ENCODE results near the gene PIGQ.
A peak's percentile ranks its signal among the peaks of the same experiment; 100 is the strongest.

PIGQ gene

GRCh38 chr16:556474-557173 is 13.1 kb upstream of the PIGQ start:
- no peak overlapping the region for H3K27ac Mint-ChIP-seq

DNA sequence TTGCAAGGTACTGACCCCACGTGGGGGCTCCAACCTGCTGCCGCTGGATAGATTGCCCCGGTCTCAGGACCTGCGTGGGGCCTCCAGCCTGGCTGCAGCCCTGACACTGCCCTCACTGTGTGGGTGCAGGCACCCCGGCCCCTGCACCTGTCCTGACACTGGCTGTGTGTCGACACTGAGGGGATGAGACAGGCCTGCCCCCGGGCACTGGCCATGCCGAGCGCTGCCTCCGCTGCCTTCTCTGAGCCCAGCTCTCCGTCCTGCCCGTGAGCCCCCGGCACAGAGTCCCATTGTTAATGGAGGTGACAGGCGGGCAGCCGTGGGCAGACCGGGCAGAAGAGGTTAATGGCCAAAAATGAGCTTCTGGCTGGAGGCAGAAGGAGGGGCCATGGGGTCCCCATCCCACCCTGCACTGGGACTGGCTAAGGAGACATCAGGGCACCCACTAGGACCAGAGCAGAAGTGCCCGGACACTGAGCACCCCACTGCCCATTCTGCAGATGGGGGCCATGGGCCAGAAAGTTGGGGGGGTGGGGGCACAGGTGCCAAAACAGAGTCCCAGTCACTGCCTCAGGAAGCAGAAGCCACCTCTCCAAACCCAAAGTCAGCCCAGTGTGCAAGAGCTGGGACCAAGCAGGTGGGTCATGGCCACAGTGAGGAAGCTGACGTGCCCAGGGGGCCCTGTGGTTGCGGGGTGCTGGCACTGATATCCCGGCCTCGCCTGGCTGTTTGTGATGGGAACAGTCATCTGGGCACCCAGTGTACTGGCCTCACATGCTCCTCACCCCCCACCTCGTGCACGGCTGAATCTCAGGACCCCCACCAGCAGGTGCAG is 12.1 kb upstream of the PIGQ start:
- peaks cover 18 to 38% of the 10 kb centered on the region in 2 donors for H3K27me3 Mint-ChIP-seq
- ATAC-seq (replicated peaks) (no peak), DNase-seq (no peak)
- H3K4me3 Mint-ChIP-seq, result no peak overlapping the region
- H3K36me3 Mint-ChIP-seq, result peaks cover 2 to 7% of the 10 kb centered on the region in 2 donors
- no peaks in the 10 kb centered on the region for H3K9me3 Mint-ChIP-seq
- H3K27ac Mint-ChIP-seq, result no peak overlapping the region
- peaks cover 0 to 7% of the 10 kb centered on the region in 2 donors for H3K4me1 Mint-ChIP-seq

More at GRCh38 chr16:556474-557173, 13.1 kb upstream of the PIGQ start:
- H3K27me3 Mint-ChIP-seq, result peaks cover 9 to 27% of the 10 kb centered on the region in 2 donors
- peaks cover 0 to 7% of the 10 kb centered on the region in 2 donors for H3K4me1 Mint-ChIP-seq
- H3K9me3 Mint-ChIP-seq, result no peaks in the 10 kb centered on the region
- H3K36me3 Mint-ChIP-seq, result peaks cover 3 to 8% of the 10 kb centered on the region in 2 donors
- no peak overlapping the region for H3K4me3 Mint-ChIP-seq
- DNase-seq, result no peak
- ATAC-seq (replicated peaks), result no peak

DNA sequence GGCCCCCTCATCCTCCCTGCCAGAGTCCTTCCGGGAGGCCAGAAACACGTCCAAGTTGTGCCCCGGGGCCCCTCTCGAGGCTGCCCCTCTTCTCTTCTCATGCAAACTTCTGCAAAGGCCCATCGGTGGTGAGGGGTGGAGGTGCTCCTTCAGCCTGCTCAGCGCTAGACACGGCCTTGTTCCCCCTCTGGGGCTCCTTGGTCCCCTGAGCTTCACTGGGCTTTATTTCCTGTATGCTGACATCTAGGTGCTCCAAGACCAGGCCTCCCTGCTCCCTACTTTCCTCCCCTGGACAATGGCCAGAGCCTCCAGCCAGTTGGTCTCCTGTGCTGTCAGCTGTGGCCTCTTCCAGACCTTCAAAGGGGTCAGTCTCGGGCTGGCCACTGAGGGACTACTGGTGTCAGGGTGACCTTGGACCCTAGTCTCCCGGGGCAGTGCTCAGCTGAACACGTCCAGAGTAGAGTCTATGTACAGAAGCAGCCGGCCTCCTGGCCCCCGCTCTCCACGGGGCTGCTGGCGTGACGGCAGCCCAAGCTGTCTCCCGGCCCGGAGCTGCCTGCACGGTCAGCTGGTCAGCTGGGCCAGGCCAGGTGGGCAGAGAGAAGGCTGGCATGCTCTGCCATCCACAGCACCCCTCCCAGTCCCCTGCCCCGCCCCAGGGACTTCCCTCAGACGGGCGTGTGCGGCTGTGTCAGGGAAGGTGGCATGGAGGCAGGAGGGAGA is 11.3 kb upstream of the PIGQ start:
- Mint-ChIP-seq H3K36me3 (peaks cover 2 to 7% of the 10 kb centered on the region in 2 donors), H3K4me1 (peaks cover 0 to 7% of the 10 kb centered on the region in 2 donors), H3K27me3 (peaks cover 20 to 38% of the 10 kb centered on the region in 2 donors), H3K4me3 (no peak overlapping the region), H3K9me3 (no peaks in the 10 kb centered on the region), H3K27ac (no peak overlapping the region)
- DNase-seq, result no peak
- ATAC-seq (replicated peaks), result peak in 1 of 2 donors; percentile 37

DNA sequence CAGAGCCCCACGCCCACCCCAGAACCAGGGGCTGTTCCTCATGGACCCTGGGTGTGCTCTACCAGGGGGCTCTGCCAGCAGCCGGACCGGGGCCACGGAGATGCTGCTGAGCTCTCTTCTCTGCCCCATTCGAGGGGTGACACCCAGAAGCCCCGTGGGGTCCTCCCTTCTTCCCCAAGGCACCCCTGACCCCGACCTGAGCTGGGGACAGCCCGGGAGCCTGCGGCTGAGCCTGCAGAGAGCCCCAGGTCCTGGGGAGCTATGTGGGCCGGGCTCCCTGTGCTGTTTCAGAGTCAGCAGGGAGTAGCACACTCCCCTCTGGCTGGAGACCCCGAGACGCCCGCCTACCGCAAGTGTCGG is 10.8 kb upstream of the PIGQ start:
- Mint-ChIP-seq H3K27ac (no peak overlapping the region), H3K9me3 (no peaks in the 10 kb centered on the region), H3K4me3 (no peak overlapping the region), H3K36me3 (peaks cover 2 to 7% of the 10 kb centered on the region in 2 donors), H3K4me1 (peaks cover 0 to 7% of the 10 kb centered on the region in 2 donors), H3K27me3 (peaks cover 20 to 38% of the 10 kb centered on the region in 2 donors)
- ATAC-seq (replicated peaks), result no peak
- no peak for DNase-seq

- peaks cover 0 to 7% of the 10 kb centered on the region in 2 donors for H3K4me1 Mint-ChIP-seq
- peaks cover 2 to 3% of the 10 kb centered on the region in 2 donors for H3K36me3 Mint-ChIP-seq
- peak overlapping the region in 1 of 2 donors; percentile 36 for H3K4me3 Mint-ChIP-seq
- DNase-seq (no peak), ATAC-seq (replicated peaks) (no peak)
- H3K27ac Mint-ChIP-seq, result no peak overlapping the region
- H3K9me3 Mint-ChIP-seq, result no peaks in the 10 kb centered on the region
- H3K27me3 Mint-ChIP-seq, result peaks cover 20 to 38% of the 10 kb centered on the region in 2 donors
Observed at GRCh38 chr16:559411-560203, 10.2 kb upstream of the PIGQ start.

DNA sequence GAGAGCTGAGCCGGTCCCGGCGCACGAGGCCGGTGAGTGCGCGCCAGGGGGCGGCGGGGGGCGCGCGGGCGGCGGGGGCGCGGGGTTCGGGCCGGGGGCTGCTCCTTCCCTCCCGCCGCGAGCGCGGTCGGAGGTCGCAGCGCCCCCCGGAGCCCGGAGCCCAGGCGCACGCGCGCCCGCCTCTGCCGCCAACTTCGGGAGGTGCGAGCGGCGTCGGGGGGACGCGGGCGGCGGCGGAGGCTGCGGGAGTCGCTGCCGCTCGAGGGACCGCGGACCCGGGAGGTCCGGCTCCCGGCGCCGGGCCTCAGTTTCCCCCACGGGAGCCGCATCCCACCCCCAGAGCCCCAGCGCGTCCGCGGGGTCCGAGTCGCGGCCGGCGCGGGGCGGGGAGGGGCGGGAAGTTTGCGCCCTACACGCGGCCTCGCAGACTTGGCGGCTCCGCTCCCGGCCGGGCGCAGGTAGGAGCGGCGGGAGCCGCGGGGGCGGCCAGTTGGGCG is 9.5 kb upstream of the PIGQ start, which contains the start of gene PRR35:
Gene PRR35, plus strand, starts transcription at position 191 of the 497 bp plus-strand sequence. CDS start 2,901 bp downstream, outside the sequence.
- H3K27ac Mint-ChIP-seq, result no peak within 1 kb of the TSS
- H3K36me3 Mint-ChIP-seq, result peaks cover 0 to 2% of the 10 kb centered on the region in 2 donors
- no peak for ATAC-seq (replicated peaks)
- H3K4me3 Mint-ChIP-seq, result peak within 1 kb of the TSS in 1 of 2 donors; percentile 36
- peaks cover 20 to 38% of the 10 kb centered on the region in 2 donors for H3K27me3 Mint-ChIP-seq
- H3K9me3 Mint-ChIP-seq, result no peaks in the 10 kb centered on the region
- no peak for DNase-seq
- H3K4me1 Mint-ChIP-seq, result peaks cover under 1 to 7% of the 10 kb centered on the region in 2 donors

- Mint-ChIP-seq H3K9me3 (no peaks in the 10 kb centered on the region), H3K27ac (no peak overlapping the region), H3K36me3 (peaks cover 0 to 2% of the 10 kb centered on the region in 2 donors), H3K4me3 (no peak overlapping the region), H3K4me1 (peaks cover 1 to 7% of the 10 kb centered on the region in 2 donors), H3K27me3 (peaks cover 20 to 38% of the 10 kb centered on the region in 2 donors)
- no peak for DNase-seq
- no peak for ATAC-seq (replicated peaks)
Observed at GRCh38 chr16:560701-561412, 8.9 kb upstream of the PIGQ start.

- Mint-ChIP-seq H3K4me3 (no peak overlapping the region), H3K27me3 (peaks cover 20 to 38% of the 10 kb centered on the region in 2 donors), H3K9me3 (no peaks in the 10 kb centered on the region), H3K27ac (no peak overlapping the region), H3K36me3 (peaks cover 0 to 2% of the 10 kb centered on the region in 2 donors), H3K4me1 (peaks cover 3 to 9% of the 10 kb centered on the region in 2 donors)
- no peak for ATAC-seq (replicated peaks)
- no peak for DNase-seq
Observed at GRCh38 chr16:561413-561794, 8.4 kb upstream of the PIGQ start.

- Mint-ChIP-seq H3K27ac (no peak overlapping the region), H3K27me3 (peaks cover 20 to 37% of the 10 kb centered on the region in 2 donors), H3K9me3 (no peaks in the 10 kb centered on the region), H3K36me3 (peaks cover 0 to 2% of the 10 kb centered on the region in 2 donors), H3K4me3 (no peak overlapping the region), H3K4me1 (peaks cover 9 to 18% of the 10 kb centered on the region in 2 donors)
- DNase-seq (no peak), ATAC-seq (replicated peaks) (no peak)
Observed at GRCh38 chr16:561957-562938, 7.5 kb upstream of the PIGQ start.

DNA sequence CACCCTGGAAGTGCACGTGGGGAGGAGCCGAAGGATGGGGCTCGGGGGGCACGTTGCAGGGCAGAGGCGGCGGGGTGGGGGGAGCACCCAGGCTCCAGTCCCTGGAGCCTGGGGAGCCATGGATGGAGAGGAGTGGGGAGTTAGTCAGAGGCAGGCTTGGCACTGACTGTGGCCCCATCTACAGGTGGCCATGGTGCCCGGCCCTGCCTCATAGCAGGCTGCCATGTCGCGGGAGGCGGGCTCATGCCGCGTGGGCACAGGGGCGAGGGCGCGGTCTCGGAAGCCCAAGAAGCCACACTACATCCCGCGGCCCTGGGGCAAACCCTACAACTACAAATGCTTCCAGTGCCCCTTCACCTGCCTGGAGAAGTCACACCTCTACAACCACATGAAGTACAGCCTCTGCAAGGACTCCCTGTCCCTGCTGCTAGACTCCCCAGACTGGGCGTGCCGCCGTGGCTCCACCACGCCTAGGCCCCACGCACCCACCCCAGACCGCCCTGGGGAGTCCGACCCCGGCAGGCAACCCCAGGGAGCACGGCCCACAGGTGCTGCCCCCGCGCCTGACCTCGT is 6.6 kb upstream of the PIGQ start:
- ATAC-seq (replicated peaks), result no peak

GRCh38 chr16:564690-565418 is 4.9 kb upstream of the PIGQ start:
- ATAC-seq (replicated peaks) (no peak), DNase-seq (no peak)
- no peaks in the 10 kb centered on the region for H3K9me3 Mint-ChIP-seq
- peak overlapping the region; percentile 80 for H3K27ac Mint-ChIP-seq
- peaks cover 12 to 13% of the 10 kb centered on the region in 2 donors for H3K27me3 Mint-ChIP-seq
- no peaks in the 10 kb centered on the region for H3K36me3 Mint-ChIP-seq
- H3K4me3 Mint-ChIP-seq, result no peak overlapping the region
- peaks cover 16 to 28% of the 10 kb centered on the region in 2 donors for H3K4me1 Mint-ChIP-seq

More for the DNA sequence above, 6.6 kb upstream of the PIGQ start:
- Mint-ChIP-seq H3K4me1 (peaks cover 9 to 24% of the 10 kb centered on the region in 2 donors), H3K36me3 (peaks cover 0 to 2% of the 10 kb centered on the region in 2 donors), H3K4me3 (no peak overlapping the region), H3K27ac (no peak overlapping the region), H3K27me3 (peaks cover 16 to 28% of the 10 kb centered on the region in 2 donors), H3K9me3 (no peaks in the 10 kb centered on the region)
- no peak for DNase-seq

Data from stimulated activated naive B cell treated with anti-CD40 and anti-IgM and Interleukin-4, amounts not matched to agents 10 μg/mL and 1 μg/mL and 100 μg/mL, for 72 hours (primary cell).